ENCODE data around the gene LGALSL.

Gene LGALSL

DNA sequence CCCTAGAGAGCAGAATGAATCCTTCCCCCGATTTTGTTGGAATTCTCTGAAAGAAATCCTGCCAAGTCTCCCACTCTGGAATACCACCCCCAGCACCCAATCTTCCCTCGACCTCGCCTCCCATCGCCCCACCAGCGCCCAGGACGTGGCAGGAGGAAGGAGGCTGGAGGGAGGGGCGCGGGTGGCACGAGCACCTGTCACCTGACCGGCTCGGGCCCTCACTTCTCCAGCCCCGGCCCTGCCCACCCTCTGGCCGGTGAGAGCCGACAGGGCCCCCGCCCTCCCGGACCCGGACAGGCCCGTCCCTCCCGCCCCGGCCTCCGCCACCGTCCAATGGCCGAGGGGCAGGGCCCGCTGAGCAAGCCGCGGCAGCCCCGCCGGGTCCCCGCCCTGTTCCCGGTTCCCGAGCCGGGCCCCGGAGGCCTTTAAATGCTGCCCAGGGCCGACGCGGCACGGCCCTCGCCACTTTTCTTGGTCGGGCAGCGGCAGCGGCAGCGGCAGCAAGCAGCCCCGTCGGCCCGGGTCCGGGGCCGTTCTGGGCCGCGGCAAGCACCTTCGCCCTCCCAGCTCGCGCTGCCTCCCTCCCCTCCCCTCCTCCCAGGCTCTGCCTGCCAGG is at the start of gene LGALSL:
TSS of gene LGALSL (plus strand) at position 393 of the 616 bp plus-strand sequence. CDS start 384 bp downstream, outside the sequence.
- DNase-seq (ENCODE audit: low read depth in 2 of 2) = no peak

DNA sequence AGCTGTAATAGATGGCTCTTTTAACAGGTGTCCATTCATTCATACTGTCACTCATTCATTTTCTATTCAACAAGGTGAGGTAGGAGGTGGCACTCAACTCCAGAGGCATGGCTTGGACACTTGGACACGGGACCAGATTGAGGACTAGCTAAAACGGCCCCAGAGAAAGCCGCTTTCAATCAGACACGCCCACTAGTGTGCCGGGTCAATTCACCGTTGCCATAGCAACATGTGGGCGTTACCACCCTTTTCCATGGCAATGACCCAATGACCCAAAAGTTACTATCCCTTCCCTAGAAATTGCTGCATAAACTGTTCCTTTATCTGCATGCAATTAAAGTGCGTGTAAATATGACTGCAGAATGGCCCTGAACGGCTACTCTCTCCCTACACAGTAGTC is 49.2 kb upstream of the LGALSL start:
- DNase-seq (ENCODE audit: low read depth in 2 of 2) = no peak

- DNase-seq (ENCODE audit: low read depth in 2 of 2) = no peak
These were observed 48.2 kb upstream of the LGALSL start for GRCh38 chr2:64405581-64406406.

DNA sequence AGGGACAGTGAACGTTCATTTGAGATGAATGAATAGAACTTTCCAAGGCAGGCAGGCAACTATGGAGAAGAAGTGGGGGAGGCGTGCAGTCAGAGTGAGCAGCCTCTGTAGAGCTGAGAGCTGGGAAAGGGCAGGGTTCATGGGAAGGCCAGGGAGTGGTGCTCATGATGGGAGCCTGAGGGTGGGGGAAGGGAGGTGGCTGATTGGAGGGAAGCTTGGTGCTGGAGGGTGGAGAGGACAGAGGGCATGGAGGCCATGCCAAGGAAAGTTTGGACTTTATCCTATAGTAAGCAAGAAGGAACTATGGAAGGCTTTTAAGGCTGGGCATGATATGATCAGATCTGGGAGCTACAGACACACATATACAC is 47.6 kb upstream of the LGALSL start:
- no peak for DNase-seq (ENCODE audit: low read depth in 2 of 2)

- DNase-seq (ENCODE audit: low read depth in 2 of 2) = no peak
These were observed 45.9 kb upstream of the LGALSL start for GRCh38 chr2:64408031-64408430.

GRCh38 chr2:64410671-64411070 is 43.3 kb upstream of the LGALSL start:
- DNase-seq (ENCODE audit: low read depth in 2 of 2) = no peak

- DNase-seq (ENCODE audit: low read depth in 2 of 2) = no peak
These were observed 41.3 kb upstream of the LGALSL start for GRCh38 chr2:64412671-64413070.

DNA sequence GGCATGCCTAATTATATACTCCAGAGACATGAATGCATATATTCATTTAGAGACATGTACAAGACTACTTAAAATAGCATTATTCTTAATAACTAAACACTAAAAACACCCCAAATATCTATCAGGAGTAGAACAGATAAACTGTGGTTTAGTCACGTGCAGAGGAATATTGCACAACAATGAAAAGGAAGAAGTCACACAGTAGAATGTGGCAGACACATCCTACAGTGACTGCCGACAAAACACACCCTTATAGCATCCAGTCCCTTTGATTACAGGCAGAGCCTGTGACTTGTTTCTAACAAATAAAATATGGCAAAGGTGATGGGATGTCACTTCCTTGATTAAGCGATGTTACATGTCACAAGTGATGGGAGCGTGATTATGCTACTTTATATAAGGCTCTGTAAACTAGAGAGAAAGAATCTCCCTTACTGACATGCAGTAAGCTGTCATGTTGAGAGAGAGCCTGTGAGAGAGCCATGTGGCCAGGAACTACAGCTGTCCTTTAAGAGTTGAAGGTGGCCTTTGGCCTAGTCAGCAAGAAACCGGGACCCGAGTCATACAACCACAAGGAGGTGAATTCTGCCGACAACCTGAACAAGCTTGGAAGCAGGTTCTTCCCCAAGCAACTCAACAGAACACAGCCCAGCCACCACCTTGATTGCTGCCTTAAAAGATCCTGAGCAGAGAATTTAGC is 39.1 kb upstream of the LGALSL start:
- no peak for DNase-seq (ENCODE audit: low read depth in 2 of 2)

DNA sequence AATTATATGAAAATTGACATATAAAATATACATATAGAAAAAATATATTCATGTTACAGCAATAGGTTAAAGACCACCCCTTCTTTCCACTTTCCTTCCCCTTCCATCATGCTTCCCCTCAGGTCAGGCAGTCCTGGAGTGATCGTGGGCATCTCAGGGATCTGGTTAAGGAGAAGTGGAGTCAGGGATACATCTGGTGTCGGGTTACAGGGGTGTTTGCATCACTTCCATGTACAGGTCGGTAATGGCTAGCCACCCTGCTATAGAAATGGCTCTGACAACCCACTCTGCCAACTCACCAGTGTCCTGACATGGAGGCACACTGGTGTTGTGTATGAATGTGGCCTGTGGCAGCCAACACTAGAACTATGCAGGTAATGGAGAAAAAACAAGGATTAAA is 36.3 kb upstream of the LGALSL start:
- no peak for DNase-seq (ENCODE audit: low read depth in 2 of 2)

DNA sequence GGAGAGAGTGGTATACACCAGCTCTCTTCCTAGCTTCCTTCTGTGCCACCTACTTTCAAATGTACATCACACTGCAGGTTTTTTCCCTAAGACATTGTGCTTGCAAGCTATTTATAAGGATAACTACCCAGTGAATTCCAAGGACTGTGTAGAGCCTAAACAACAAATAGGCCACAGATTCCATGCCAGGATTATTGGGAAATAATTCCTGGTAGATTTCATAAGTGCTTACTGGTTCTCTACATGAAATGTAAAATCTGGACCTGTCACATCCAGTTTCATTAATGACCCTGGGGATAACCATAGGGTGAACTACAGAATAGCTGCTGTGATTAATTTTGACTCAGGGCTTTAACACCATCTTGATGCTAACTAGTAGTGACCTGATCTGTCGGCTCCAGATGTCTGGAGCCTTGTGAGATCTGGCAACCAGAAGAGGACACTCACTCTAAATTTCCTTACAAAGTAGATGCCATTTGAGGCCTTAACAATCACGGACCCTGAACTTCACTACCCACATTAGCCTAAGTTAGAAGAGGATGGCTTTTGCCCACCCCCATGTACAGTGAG is 34.3 kb upstream of the LGALSL start:
- no peak for DNase-seq (ENCODE audit: low read depth in 2 of 2)

- no peak for DNase-seq (ENCODE audit: low read depth in 2 of 2)
These were observed 33.3 kb upstream of the LGALSL start for GRCh38 chr2:64420677-64421076.

DNA sequence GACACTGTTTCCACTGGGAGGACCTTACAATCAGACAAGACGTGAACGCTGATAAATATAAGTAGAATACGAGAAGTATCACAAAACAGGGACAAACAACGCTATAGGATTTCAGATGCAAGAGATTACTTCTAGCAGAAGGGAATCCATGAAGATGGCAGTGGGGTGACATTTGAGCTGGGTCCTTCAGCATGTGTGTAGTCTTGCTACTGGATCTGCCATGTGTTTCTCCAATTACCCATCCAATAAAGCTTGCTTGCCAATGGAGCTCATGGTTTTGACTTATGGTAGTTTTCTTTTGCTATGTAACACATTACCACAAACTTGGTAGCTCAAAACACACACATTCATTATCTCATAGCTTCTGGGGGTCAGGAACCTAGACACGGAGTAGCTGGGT is 32.8 kb upstream of the LGALSL start:
- no peak for DNase-seq (ENCODE audit: low read depth in 2 of 2)

GRCh38 chr2:64422466-64422865 is 31.5 kb upstream of the LGALSL start:
- no peak for DNase-seq (ENCODE audit: low read depth in 2 of 2)

GRCh38 chr2:64423303-64423702 is 30.7 kb upstream of the LGALSL start:
- no peak for DNase-seq (ENCODE audit: low read depth in 2 of 2)

DNA sequence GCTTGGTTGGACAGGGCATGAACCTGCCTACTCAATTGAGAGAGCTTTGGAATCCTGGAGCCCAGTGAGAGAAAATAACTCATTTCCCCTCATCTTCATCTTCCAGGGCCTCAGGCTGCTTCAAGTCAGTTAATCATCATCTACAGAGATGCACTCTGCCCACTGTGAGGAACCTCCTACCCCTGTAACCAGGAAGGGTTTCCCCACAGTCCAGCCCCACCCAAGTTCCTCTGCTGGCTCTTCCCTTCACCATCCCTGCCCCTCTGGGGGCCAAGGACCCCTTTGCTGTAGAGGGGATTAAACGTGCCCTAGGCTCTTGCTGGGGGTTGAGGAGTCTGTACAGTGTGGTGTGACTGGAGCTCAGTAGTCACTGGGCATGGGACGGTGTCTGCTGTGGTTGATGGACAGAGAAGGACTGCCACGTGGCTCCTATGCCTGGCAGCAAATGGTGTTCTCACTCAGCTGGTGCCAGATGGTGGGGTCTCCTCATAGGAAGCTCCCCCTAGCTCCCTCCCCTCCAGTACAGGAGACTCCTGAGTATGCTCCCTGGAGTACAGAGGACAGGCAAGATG is 29.5 kb upstream of the LGALSL start:
- no peak for DNase-seq (ENCODE audit: low read depth in 2 of 2)

GRCh38 chr2:64426183-64426952 is 27.6 kb upstream of the LGALSL start:
- DNase-seq (ENCODE audit: low read depth in 2 of 2) = no peak

GRCh38 chr2:64434039-64434657 is 19.8 kb upstream of the LGALSL start:
- DNase-seq (ENCODE audit: low read depth in 2 of 2) = no peak

DNA sequence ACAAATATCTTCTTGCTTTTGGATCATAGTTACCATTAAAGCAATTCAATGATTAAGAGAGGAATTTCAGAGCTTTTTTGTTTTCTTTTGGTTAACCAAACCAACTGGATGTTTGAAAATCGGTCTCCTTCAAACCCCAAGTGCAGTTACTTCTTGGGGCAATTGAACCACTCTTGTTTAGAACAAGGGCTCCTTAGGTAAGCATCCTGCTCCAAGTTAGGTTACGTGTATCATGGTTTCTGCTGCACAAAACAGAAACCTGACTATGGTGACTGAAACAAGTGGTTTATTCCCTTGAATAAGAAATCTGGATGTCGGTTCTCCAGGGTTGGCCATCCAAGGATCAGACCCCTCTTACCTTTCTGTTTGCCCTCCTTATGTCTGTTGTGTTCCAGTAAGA is 16.1 kb upstream of the LGALSL start:
- no peak for DNase-seq (ENCODE audit: low read depth in 2 of 2)

GRCh38 chr2:64439194-64439593 is 14.8 kb upstream of the LGALSL start:
- no peak for DNase-seq (ENCODE audit: low read depth in 2 of 2)

DNA sequence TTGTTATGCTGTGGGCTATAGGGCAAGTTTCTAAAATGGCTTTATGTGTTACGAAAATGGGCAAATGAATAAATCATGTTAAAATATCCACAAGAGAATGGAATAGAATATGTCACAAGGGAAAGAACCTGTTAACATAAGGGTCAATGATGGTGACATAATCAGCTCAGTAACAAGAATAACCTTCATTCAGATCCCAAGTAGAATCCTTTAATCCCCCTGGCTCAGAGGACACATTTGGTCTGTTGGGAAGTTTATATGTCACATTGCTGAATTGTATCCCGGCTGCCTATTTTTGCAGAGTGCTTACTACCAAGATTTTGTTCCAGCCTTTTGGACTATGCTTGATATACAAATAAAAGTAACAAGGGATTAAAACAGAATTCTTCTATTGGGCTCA is 13.1 kb upstream of the LGALSL start:
- no peak for DNase-seq (ENCODE audit: low read depth in 2 of 2)

DNA sequence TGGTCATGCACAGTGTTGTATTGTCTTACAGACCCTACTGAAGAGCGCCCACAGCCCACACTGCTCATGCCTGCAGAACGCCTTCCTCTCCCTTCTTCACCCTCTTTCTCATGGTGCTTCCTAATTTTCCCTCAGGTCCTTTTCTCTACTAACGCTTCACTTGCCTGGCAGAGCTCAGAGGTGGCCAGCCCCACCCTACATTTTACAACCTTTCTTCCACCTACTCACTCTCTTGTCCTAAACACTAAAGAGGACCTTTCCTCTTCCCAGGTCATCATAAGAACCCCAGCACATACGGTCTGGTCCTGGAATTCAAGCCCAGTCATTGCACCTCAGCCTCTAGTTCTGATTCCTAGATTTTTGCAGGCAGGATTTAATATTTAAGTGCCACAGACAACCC is 11.7 kb upstream of the LGALSL start:
- DNase-seq (ENCODE audit: low read depth in 2 of 2) = no peak
